ENCODE results near the gene FIBCD1. TPM values are rescaled to one million over a fixed set of nuclear protein-coding genes. Genes with fewer than 3 reads are reported as not detected.

The FIBCD1 gene
- total RNA-seq, 1 experiment from 2014 or later, result 7.1 TPM

DNA sequence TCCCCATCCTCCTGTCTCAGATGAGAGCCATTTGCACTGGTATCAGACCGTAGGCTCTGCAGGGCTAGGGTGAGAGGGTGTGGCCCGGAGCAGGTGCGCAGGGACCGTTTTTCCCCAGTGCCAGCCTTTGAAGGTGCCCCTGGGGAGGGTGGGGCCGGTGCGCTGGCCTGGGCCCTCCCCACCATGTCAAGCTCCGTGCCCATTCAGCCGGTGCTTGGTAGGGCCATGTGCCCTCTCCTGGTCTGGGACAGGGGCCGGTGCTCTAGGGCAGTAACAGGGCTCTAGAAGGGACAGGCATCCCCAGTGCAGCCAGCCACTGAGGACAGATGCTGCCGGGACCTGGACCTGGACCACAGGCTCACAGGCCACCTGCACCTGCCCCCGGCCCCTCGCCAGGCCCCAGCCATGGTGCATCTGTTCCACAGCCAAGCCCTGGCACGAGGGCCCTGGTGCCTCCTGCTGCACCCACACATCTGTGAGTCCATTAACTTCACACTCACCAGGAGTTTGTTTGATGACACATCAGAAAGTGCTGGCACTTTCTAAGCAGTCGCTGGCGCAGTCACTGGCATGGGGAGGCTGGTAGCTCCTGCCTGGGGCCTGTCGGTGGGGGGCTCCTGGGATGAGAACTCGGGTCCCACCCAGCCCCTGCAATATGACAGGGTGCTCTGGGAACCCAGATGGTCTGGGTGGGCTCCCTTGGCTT is 37.4 kb downstream of the FIBCD1 start:
- H3K27ac ChIP-seq (ENCODE audit: insufficient read length, low read depth, low read length), result no peak overlapping the region
- H3K4me3 Mint-ChIP-seq, result no peak overlapping the region

More for the DNA sequence above, 37.4 kb downstream of the FIBCD1 start:
- TF ChIP-seq, protein P1, sequence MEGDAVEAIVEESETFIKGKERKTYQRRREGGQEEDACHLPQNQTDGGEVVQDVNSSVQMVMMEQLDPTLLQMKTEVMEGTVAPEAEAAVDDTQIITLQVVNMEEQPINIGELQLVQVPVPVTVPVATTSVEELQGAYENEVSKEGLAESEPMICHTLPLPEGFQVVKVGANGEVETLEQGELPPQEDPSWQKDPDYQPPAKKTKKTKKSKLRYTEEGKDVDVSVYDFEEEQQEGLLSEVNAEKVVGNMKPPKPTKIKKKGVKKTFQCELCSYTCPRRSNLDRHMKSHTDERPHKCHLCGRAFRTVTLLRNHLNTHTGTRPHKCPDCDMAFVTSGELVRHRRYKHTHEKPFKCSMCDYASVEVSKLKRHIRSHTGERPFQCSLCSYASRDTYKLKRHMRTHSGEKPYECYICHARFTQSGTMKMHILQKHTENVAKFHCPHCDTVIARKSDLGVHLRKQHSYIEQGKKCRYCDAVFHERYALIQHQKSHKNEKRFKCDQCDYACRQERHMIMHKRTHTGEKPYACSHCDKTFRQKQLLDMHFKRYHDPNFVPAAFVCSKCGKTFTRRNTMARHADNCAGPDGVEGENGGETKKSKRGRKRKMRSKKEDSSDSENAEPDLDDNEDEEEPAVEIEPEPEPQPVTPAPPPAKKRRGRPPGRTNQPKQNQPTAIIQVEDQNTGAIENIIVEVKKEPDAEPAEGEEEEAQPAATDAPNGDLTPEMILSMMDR (conservative IDR thresholded peaks at IDR 0.05), result no peak
- Mint-ChIP-seq H3K27me3 (ENCODE audit: low read depth) (peaks cover 3% of the 10 kb centered on the region; the same call in 1 of the 2 replicates), H3K36me3 (ENCODE audit: insufficient read depth in 1 of 3, low read depth in 3 of 3) (no peaks in the 10 kb centered on the region), H3K9me3 (no peaks in the 10 kb centered on the region), H3K27ac (no peak overlapping the region), H3K4me1 (peaks cover 0 to 7% of the 10 kb centered on the region in 2 experiments; a peak in 1 of 4 replicates)
- Histone ChIP-seq H2AK5ac (ENCODE audit: insufficient read length, low read length) (no peak overlapping the region), H3K9me3 (ENCODE audit: control insufficient read depth, low read depth, low read length) (no peaks in the 10 kb centered on the region), H3K79me1 (ENCODE audit: insufficient read depth, low read depth, low read length, poor library complexity, severe bottlenecking) (no peaks in the 10 kb centered on the region), H2BK15ac (ENCODE audit: low read depth, low read length) (no peak overlapping the region), H4K20me1 (ENCODE audit: control insufficient read depth, insufficient read depth, insufficient read length) (no peaks in the 10 kb centered on the region), H3K79me2 (ENCODE audit: insufficient read depth, low read length) (no peaks in the 10 kb centered on the region), H3K4ac (ENCODE audit: low read depth, low read length) (no peak overlapping the region), H3K4me1 (ENCODE audit: insufficient read depth, low read length) (no peaks in the 10 kb centered on the region), H4K5ac (ENCODE audit: insufficient read length, low read depth, low read length) (no peak overlapping the region), H2BK5ac (ENCODE audit: insufficient read length, low read length) (no peak overlapping the region), H3T11ph (ENCODE audit: low read length) (no peak overlapping the region), H2BK12ac (ENCODE audit: insufficient read length, low read depth, low read length) (no peak overlapping the region), H3K27me3 (ENCODE audit: insufficient read depth, low read length) (no peaks in the 10 kb centered on the region), H4K8ac (replicated peaks; ENCODE audit: insufficient read length, low read depth, low read length) (no peak overlapping the region), H2BK20ac (ENCODE audit: low read depth, low read length, poor library complexity, severe bottlenecking) (no peak overlapping the region), H3K23me2 (ENCODE audit: insufficient read length, low read depth, low read length, poor library complexity, severe bottlenecking) (no peaks in the 10 kb centered on the region), H3K4me2 (ENCODE audit: insufficient read depth, insufficient read length, low read length) (no peak overlapping the region), H2AFZ (ENCODE audit: low read length) (no peak overlapping the region), H3K23ac (ENCODE audit: insufficient read length, low read depth, low read length) (no peak overlapping the region), H3K9ac (ENCODE audit: extremely low read depth, insufficient read length, low read length) (no peak overlapping the region), H3K56ac (ENCODE audit: insufficient read length, low read depth, low read length) (no peak overlapping the region), H3K18ac (ENCODE audit: insufficient read length, low read depth, low read length) (no peak overlapping the region), H4K91ac (ENCODE audit: insufficient read length, low read depth, low read length) (no peak overlapping the region), H3K14ac (ENCODE audit: insufficient read depth, low read length) (no peak overlapping the region), H2BK120ac (ENCODE audit: low read depth, low read length, poor library complexity, severe bottlenecking) (no peak overlapping the region)
- DNase-seq, result no peak
- WGBS (ENCODE audit: extremely low coverage, insufficient read length, low lambda C conversion rate), result no CpG with 5 or more reads among the region's 17 CpGs

Data from H9 (cell line).